ENCODE measurements around the gene DONSON. TPM values are rescaled to one million over a fixed set of nuclear protein-coding genes. Genes with fewer than 3 reads are reported as not detected.

Gene DONSON
- total and polyA plus RNA-seq, 2 of the 13 experiments (the other 11 are each of a cell fraction or from before 2014, with no cell fraction given), result 35.4 to 63.6 TPM

- TF ChIP-seq ZFP41 (CRISPR knock-in tag; IDR thresholded peaks at IDR 0.05; ENCODE audit: borderline replicate concordance) (no peak), BORCS8-MEF2B (CRISPR knock-in tag; IDR thresholded peaks at IDR 0.05) (no peak), ZNF44 (CRISPR knock-in tag; IDR thresholded peaks at IDR 0.05) (no peak), ZNF660 (CRISPR knock-in tag; IDR thresholded peaks at IDR 0.05; ENCODE audit: borderline replicate concordance, low read depth) (no peak), ZFP36L2 (CRISPR knock-in tag; IDR thresholded peaks at IDR 0.05) (no peak), ZMYM4 (CRISPR knock-in tag; IDR thresholded peaks at IDR 0.05) (no peak)
These were observed 31.2 kb upstream of the DONSON start (continued) for GRCh38 chr21:33619726-33620125.

- ATAC-seq (no peak), FAIRE-seq (no peak), DNase-seq (ENCODE audit: low spot score) (no peak)
- TF ChIP-seq SATB2 (CRISPR knock-in tag; IDR thresholded peaks at IDR 0.05), result no peak
- no peak for TF ChIP-seq MLX (CRISPR knock-in tag; IDR thresholded peaks at IDR 0.05)
- TF ChIP-seq ZMYM3 (CRISPR knock-in tag; IDR thresholded peaks at IDR 0.05), result no peak
- TF ChIP-seq SETDB1 (CRISPR knock-in tag; IDR thresholded peaks at IDR 0.05; ENCODE audit: borderline replicate concordance), result no peak
- no peak for TF ChIP-seq ZNF761 (CRISPR knock-in tag; conservative IDR thresholded peaks at IDR 0.05)
- no peak for TF ChIP-seq SIX4 (CRISPR knock-in tag; IDR thresholded peaks at IDR 0.05)
- TF ChIP-seq TRAFD1 (CRISPR knock-in tag; IDR thresholded peaks at IDR 0.05; ENCODE audit: borderline replicate concordance), result no peak
- TF ChIP-seq RBM22 (optimal IDR thresholded peaks at IDR 0.05; ENCODE audit: low read length), result no peak
- TF ChIP-seq HNF1B (CRISPR knock-in tag; IDR thresholded peaks at IDR 0.05), result no peak
- TF ChIP-seq, protein P1, sequence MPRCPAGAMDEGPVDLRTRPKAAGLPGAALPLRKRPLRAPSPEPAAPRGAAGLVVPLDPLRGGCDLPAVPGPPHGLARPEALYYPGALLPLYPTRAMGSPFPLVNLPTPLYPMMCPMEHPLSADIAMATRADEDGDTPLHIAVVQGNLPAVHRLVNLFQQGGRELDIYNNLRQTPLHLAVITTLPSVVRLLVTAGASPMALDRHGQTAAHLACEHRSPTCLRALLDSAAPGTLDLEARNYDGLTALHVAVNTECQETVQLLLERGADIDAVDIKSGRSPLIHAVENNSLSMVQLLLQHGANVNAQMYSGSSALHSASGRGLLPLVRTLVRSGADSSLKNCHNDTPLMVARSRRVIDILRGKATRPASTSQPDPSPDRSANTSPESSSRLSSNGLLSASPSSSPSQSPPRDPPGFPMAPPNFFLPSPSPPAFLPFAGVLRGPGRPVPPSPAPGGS (CRISPR knock-in tag; IDR thresholded peaks at IDR 0.05), result no peak
- ChIA-PET CTCF (ENCODE audit: low intra/inter-chr PET ratio, low total read pairs) (no interaction called here), POLR2A (no interaction called here)
- no peak overlapping the region for H2AFZ ChIP-seq (ENCODE audit: low read length)
- no peak overlapping the region for H3K27ac ChIP-seq (ENCODE audit: extremely low read length, insufficient read depth, low read length)
- no TSS peak for BruUV-seq (replicated peaks)
- no peaks in the 10 kb centered on the region for H3K79me2 ChIP-seq (ENCODE audit: insufficient read depth, low read length)
- in situ Hi-C loops (cut with HindIII; ENCODE audit: extremely low pct_ligation_motif_present, low pct_unique_long_range_greater_than_20kb) (no loop called here), intact Hi-C loops (cut with micrococcal nuclease; ENCODE audit: unreplicated experiment) (no loop called here)
- no peak overlapping the region for H3K4me2 ChIP-seq (ENCODE audit: low read depth, low read length)
- H3K9me3 ChIP-seq (ENCODE audit: low read length), result no peaks in the 10 kb centered on the region
- WGBS (ENCODE audit: low lambda C conversion rate), result 98% methylated on average over 2 of the region's 2 CpGs
- no peak overlapping the region for H3K9ac ChIP-seq (ENCODE audit: insufficient read depth, low read depth, low read length)
- H3K4me3 ChIP-seq (replicated peaks in 1 of 3; ENCODE audit: insufficient read depth in 1 of 3, low read depth in 2 of 3, low read length in 3 of 3), result no peak overlapping the region
- no peaks in the 10 kb centered on the region for H3K27me3 ChIP-seq (ENCODE audit: control insufficient read depth in 1 of 2, insufficient read depth in 2 of 2, low read length in 2 of 2)
- H3K36me3 ChIP-seq (replicated peaks in 1 of 2; ENCODE audit: control insufficient read depth in 1 of 2, insufficient read depth in 2 of 2, low read length in 2 of 2), result peaks cover 1 to 8% of the 10 kb centered on the region in 2 experiments; a peak in 3 of 5 replicates
- H3K4me1 ChIP-seq (ENCODE audit: insufficient read depth, low read length), result no peaks in the 10 kb centered on the region
- H4K20me1 ChIP-seq (ENCODE audit: insufficient read depth, low read length), result no peaks in the 10 kb centered on the region
These were observed 29.9 kb upstream of the DONSON start for GRCh38 chr21:33618407-33618806.
